Measurements from ENCODE around the gene CCNY. TPM values are rescaled to one million over a fixed set of nuclear protein-coding genes. Genes with fewer than 3 reads are reported as not detected.

The CCNY gene
- total and polyA plus RNA-seq, 2 of the 13 experiments (the other 11 are each of a cell fraction or from before 2014, with no cell fraction given): 48.2 to 54.7 TPM

DNA sequence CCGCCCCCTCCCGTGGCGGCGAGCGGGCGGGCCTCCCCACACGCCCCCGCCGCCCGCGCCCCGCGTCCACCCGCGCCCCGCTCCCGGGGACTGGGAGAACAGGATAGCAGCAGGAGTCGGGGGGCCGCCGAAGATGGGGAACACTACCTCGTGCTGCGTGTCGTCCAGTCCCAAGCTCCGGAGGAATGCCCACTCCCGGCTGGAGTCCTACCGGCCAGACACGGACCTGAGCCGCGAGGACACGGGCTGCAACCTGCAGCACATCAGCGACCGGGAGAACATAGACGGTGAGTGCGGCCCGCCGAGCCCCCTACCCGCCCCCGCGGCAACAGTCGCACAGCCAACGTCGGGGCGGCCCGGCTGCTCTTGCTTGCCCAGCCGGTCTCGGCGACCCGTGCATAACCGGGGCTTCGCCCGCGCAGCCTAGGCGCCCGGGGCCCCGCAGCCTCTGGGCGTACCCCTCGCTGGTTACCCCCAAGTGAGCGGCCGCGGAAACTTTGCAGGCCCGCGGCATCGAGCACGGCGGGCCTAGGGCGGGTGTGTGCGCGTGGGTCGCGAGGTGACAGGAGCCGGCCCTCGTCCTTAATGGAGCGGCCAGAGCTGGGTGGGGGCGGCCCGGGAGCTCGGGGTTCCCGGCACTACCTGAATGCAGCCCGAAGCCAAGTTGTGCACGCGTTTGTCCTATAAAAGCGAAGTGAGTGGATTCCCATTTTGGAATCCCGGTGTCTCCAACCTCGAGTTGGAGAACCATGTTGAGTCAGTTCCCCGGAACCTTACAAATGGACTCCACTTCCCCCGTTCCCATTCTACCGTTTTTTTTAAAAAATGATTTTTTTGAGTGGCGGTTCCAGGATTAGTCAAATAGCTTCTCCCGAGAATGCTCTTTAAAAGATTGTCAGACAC is 863 bp downstream of the CCNY start (continued):
- TF ChIP-seq, protein P1, sequence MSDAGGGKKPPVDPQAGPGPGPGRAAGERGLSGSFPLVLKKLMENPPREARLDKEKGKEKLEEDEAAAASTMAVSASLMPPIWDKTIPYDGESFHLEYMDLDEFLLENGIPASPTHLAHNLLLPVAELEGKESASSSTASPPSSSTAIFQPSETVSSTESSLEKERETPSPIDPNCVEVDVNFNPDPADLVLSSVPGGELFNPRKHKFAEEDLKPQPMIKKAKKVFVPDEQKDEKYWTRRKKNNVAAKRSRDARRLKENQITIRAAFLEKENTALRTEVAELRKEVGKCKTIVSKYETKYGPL (CRISPR knock-in tag; IDR thresholded peaks at IDR 0.05): no peak
- TF ChIP-seq ZNF407 (CRISPR knock-in tag; IDR thresholded peaks at IDR 0.05; ENCODE audit: not compliant biosample characterization) (no peak), ZNF430 (CRISPR knock-in tag; IDR thresholded peaks at IDR 0.05) (0 out of 2 replicates have a peak, but pooled peaks have one; percentile 32), TEAD2 (CRISPR knock-in tag; IDR thresholded peaks at IDR 0.05) (no peak), KIAA2018 (CRISPR knock-in tag; IDR thresholded peaks at IDR 0.05; ENCODE audit: borderline replicate concordance) (no peak), ZNF768 (CRISPR knock-in tag; IDR thresholded peaks at IDR 0.05) (peak; percentile 15; the same call in 1 of the 2 replicates), ZSCAN30 (CRISPR knock-in tag; IDR thresholded peaks at IDR 0.05) (no peak), TBX2 (CRISPR knock-in tag; IDR thresholded peaks at IDR 0.05; ENCODE audit: borderline replicate concordance) (0 out of 2 replicates have a peak, but pooled peaks have one; percentile 58), ETV6 (CRISPR knock-in tag; conservative IDR thresholded peaks at IDR 0.05) (no peak)

Measured in HepG2 (cell line).